GM12878 (cell line): ENCODE measurements around the gene SPATA16. TPM values are rescaled to one million over a fixed set of nuclear protein-coding genes. Genes with fewer than 3 reads are reported as not detected.

ENCODE experiments used
- ATAC-seq: fragments of 200-7000 bp; cut with Tn5 transposase; 3 replicates; pipeline ENCODE4 v1.9.1; 2020; ENCODE audit warnings: mild to moderate bottlenecking, moderate library complexity
- BruUV-seq: library from RNA; stranded (reverse); fragments of 400-500 nt; replicated peaks from 2 replicates; lab custom pipeline; 2021; lab: Mats Ljungman, UMichigan
- CTCF ChIA-PET: fragments of 300-600 bp; sonication (Branson Sonifier 250); formaldehyde crosslinking; extraction: SDS; loops from one replicate; lab custom pipeline; 2021; ENCODE audit warnings: inconsistent platforms; lab: Yijun Ruan, JAX
- POLR2A ChIA-PET: fragments of 350-600 bp; formaldehyde crosslinking; extraction: SDS; loops from one replicate; lab custom pipeline; 2021; ENCODE audit warnings: inconsistent platforms; lab: Charles Lee
- RAD21 ChIA-PET: fragments of 300-600 bp; sonication (Branson Sonifier 250); formaldehyde crosslinking; loops from one replicate; lab custom pipeline; 2023; ENCODE audit warnings: antibody characterized with exemption; ENCODE audit not compliant: unreplicated experiment; lab: Charles Lee
- SMC1A ChIA-PET: fragments of 300-600 bp; sonication (Branson Sonifier 250); formaldehyde crosslinking; loops from one replicate; lab custom pipeline; 2023; ENCODE audit not compliant: unreplicated experiment, uncharacterized antibody; lab: Charles Lee
- DNase-seq: peaks from one replicate; pipeline ENCODE4 v3.0.0-alpha.2; 2011; ENCODE audit warnings: low read depth, low spot score
- FAIRE-seq: peaks from 3 replicates; lab custom pipeline; 2011; peaks lifted over from hg19 to GRCh38; lab: Jason Lieb, UNC
- H2AFZ ChIP-seq: 2 replicates; pipeline ENCODE4 v1.6.0; 2011; ENCODE audit warnings: low read depth, low read length, control low read depth; ENCODE audit not compliant: control insufficient read depth
- H3K27ac ChIP-seq: 2 replicates; pipeline ENCODE4 v1.5.1; 2011; ENCODE audit warnings: control low read depth; ENCODE audit not compliant: control insufficient read depth, insufficient read depth
- H3K27me3 ChIP-seq, 2 experiments: replicated peaks in 1 of 2; 2 replicates each; pipeline versions ENCODE4 v1.6.0 to v1.6.1; 2011; ENCODE audit warnings: low read length in 1 of 2; ENCODE audit not compliant: control insufficient read depth in 2 of 2, insufficient read depth in 2 of 2
- H3K36me3 ChIP-seq, 2 experiments: 2 replicates each; pipeline ENCODE4 v1.5.1; 2011; ENCODE audit warnings: low read length in 1 of 2; ENCODE audit not compliant: control insufficient read depth in 2 of 2, insufficient read depth in 2 of 2
- H3K4me1 ChIP-seq: 2 replicates; pipeline ENCODE4 v1.6.1; 2011; ENCODE audit warnings: mild to moderate bottlenecking, low read length, moderate library complexity, mixed read lengths; ENCODE audit not compliant: control insufficient read depth, insufficient read depth
- H3K4me2 ChIP-seq: 2 replicates; pipeline ENCODE4 v1.6.0; 2011; ENCODE audit warnings: control low read depth; ENCODE audit not compliant: control insufficient read depth, insufficient read depth
- H3K4me3 ChIP-seq: fragments of 200-600 bp; sonication (generic); 2 replicates; pipeline ENCODE4 v1.5.1; 2016
- H3K79me2 ChIP-seq: 2 replicates; pipeline ENCODE4 v1.6.0; 2011; ENCODE audit warnings: low read length; ENCODE audit not compliant: control insufficient read depth, insufficient read depth
- H3K9ac ChIP-seq: 2 replicates; pipeline ENCODE4 v1.8.0; 2011; ENCODE audit warnings: low read length, control low read depth, mixed read lengths; ENCODE audit not compliant: control insufficient read depth, insufficient read depth
- H3K9me3 ChIP-seq: replicated peaks from 3 replicates; pipeline ENCODE4 v1.5.1; 2011; ENCODE audit warnings: mild to moderate bottlenecking, low read length; ENCODE audit not compliant: control insufficient read depth, insufficient read depth
- H4K20me1 ChIP-seq: 2 replicates; pipeline ENCODE4 v1.6.0; 2011; ENCODE audit not compliant: control insufficient read depth, insufficient read depth
- CBX5 ChIP-seq: sonication (generic); IDR thresholded peaks from 2 replicates; pipeline ENCODE4 v1.6.1; 2016; ENCODE audit warnings: low read depth, moderate library complexity, mild to moderate bottlenecking, inconsistent platforms
- CEBPZ ChIP-seq: fragments of 150-350 bp; IDR thresholded peaks from 2 replicates; pipeline ENCODE4 v1.6.1; 2016; ENCODE audit warnings: low read depth, low read length
- CHD1 ChIP-seq: IDR thresholded peaks from 2 replicates; pipeline ENCODE4 v1.6.1; 2012; ENCODE audit warnings: low read depth, low read length, improper control_type of control experiment
- CHD4 ChIP-seq: fragments of 200-600 bp; sonication (generic); IDR thresholded peaks from 2 replicates; pipeline ENCODE4 v1.6.1; 2016; ENCODE audit warnings: mild to moderate bottlenecking
- E2F8 ChIP-seq: fragments of 450-650 bp; IDR thresholded peaks from 2 replicates; pipeline ENCODE4 v1.6.1; 2018; ENCODE audit warnings: mild to moderate bottlenecking, low read depth, moderate library complexity; ENCODE audit not compliant: partially characterized antibody
- EGR1 ChIP-seq, 2 experiments: IDR thresholded peaks; 1 replicate in 1 of 2; 2 replicates in 1 of 2; pipeline ENCODE4 v1.6.1; 2011 to 2012; ENCODE audit warnings: low read depth in 2 of 2, low read length in 2 of 2, borderline replicate concordance in 1 of 2, mild to moderate bottlenecking in 1 of 2, moderate library complexity in 1 of 2
- HCFC1 ChIP-seq: fragments of 150-350 bp; IDR thresholded peaks from 2 replicates; pipeline ENCODE4 v1.6.1; 2014; ENCODE audit warnings: low read length
- MXI1 ChIP-seq: fragments of 150-350 bp; IDR thresholded peaks from 2 replicates; pipeline ENCODE4 v1.6.1; 2011; ENCODE audit warnings: low read depth, mild to moderate bottlenecking, inconsistent platforms, low read length, improper control_type of control experiment
- MYB ChIP-seq: fragments of 150-350 bp; IDR thresholded peaks from 2 replicates; pipeline ENCODE4 v1.6.1; 2014; ENCODE audit warnings: mild to moderate bottlenecking, low read depth, low read length, borderline replicate concordance
- NR2C1 ChIP-seq: fragments of 450-650 bp; IDR thresholded peaks from 2 replicates; pipeline ENCODE4 v1.6.1; 2017; ENCODE audit warnings: antibody characterized with exemption, mild to moderate bottlenecking, moderate library complexity
- PAX8 ChIP-seq: fragments of 450-650 bp; IDR thresholded peaks from 2 replicates; pipeline ENCODE4 v1.6.1; 2017; ENCODE audit warnings: mild to moderate bottlenecking, moderate library complexity
- RAD21 ChIP-seq: IDR thresholded peaks from 2 replicates; pipeline ENCODE4 v1.6.1; 2011; ENCODE audit warnings: mild to moderate bottlenecking, low read depth, low read length, moderate library complexity; ENCODE audit not compliant: insufficient read depth
- RCOR1 ChIP-seq: conservative IDR thresholded peaks from 2 replicates; pipeline ENCODE4 v1.6.1; 2012; ENCODE audit warnings: low read depth, low read length, improper control_type of control experiment
- SMAD1 ChIP-seq: fragments of 450-650 bp; IDR thresholded peaks from 2 replicates; pipeline ENCODE4 v1.6.1; 2018; ENCODE audit warnings: mild to moderate bottlenecking, low read depth; ENCODE audit not compliant: partially characterized antibody
- SMAD5 ChIP-seq: IDR thresholded peaks from 2 replicates; pipeline ENCODE4 v1.6.1; 2016; ENCODE audit warnings: antibody characterized with exemption, low read depth
- ZNF274 ChIP-seq: IDR thresholded peaks from one replicate; pipeline ENCODE4 v1.8.0; 2011; ENCODE audit not compliant: insufficient read length, insufficient read depth
- WGBS: methylation state at CpG from one replicate; pipeline ENCODE4 v1.1.6; 2016; ENCODE audit warnings: low lambda C conversion rate; ENCODE audit not compliant: insufficient replicate concordance, insufficient coverage; ENCODE audit errors: missing lambda C conversion rate; 5-methylcytosine and 5-hydroxymethylcytosine counted together
- in situ Hi-C: fragments of 300-500 bp; cut with MboI; formaldehyde crosslinking; loops from 9 replicates; pipeline ENCODE4 v1.14.3; 2018; ENCODE audit warnings: mixed read lengths
- intact Hi-C: fragments of 100-400 bp; cut with micrococcal nuclease; formaldehyde crosslinking; loops from one replicate; pipeline ENCODE4 v1.14.2; 2022; ENCODE audit not compliant: unreplicated experiment
- polyA plus RNA-seq, 11 experiments: library from polyadenylated mRNA; depleted of rRNA in 4 of 11; unstranded in 6 of 11; stranded (reverse) in 5 of 11; fragments of >200 nt; fragmentation: Nextera tagmentation in 4 of 11; fragmentation: Illumina TruSeq in 1 of 11; extraction: Ambion mirVana in 4 of 11; extraction: Trizol in 1 of 11; gene quantifications; 1 replicate in 1 of 11; 2 replicates in 10 of 11; pipeline versions ENCODE4 v1.2.1 to v1.2.3, GENCODE V29; 2011 to 2016; ENCODE audit warnings: inconsistent platforms in 2 of 11, missing spikeins in 2 of 11, low read depth in 1 of 11
- total RNA-seq, 4 experiments: library from RNA; depleted of rRNA in 3 of 4; stranded (reverse); fragments of >200 nt in 3 of 4; fragmentation: Illumina TruSeq in 1 of 4; extraction: Trizol in 1 of 4; gene quantifications; 2 replicates each; pipeline versions ENCODE4 v1.2.1 to v1.2.3, GENCODE V29; 2013 to 2021

Gene SPATA16
- total and polyA plus RNA-seq, 10 of the 15 experiments (the other 5 are each of a cell fraction or from before 2014, with no cell fraction given) = 0.04 TPM; not detected in 9

- no peaks in the 10 kb centered on the region for H4K20me1 ChIP-seq
- H3K36me3 ChIP-seq = no peaks in the 10 kb centered on the region
- no peak for FAIRE-seq
- DNase-seq = no peak
- no peaks in the 10 kb centered on the region for H3K27me3 ChIP-seq
- BruUV-seq = no TSS peak
- H3K79me2 ChIP-seq = no peaks in the 10 kb centered on the region
- H3K9ac ChIP-seq = no peak overlapping the region
- intact Hi-C loops (no loop called here), in situ Hi-C loops (no loop called here)
- H3K4me1 ChIP-seq = no peaks in the 10 kb centered on the region
- ChIA-PET SMC1A (no interaction called here), POLR2A (no interaction called here), CTCF (interaction anchor here (0.6 kb wide), 1 partner anchor 10 kb away, joined by 3 read pairs; no protein-coding TSS in a partner anchor), RAD21 (no interaction called here)
- no peak for ATAC-seq
- no peak overlapping the region for H3K27ac ChIP-seq
- H2AFZ ChIP-seq = no peak overlapping the region
- no peaks in the 10 kb centered on the region for H3K9me3 ChIP-seq
- H3K4me2 ChIP-seq = no peak overlapping the region
- WGBS = 62% methylated on average over 3 of the region's 3 CpGs
- no peak overlapping the region for H3K4me3 ChIP-seq
- TF ChIP-seq SMAD1 (no peak), CHD4 (no peak), RAD21 (no peak), RCOR1 (no peak), EGR1 (IDR thresholded peaks at IDR 0.05; ENCODE audit: borderline replicate concordance in 1 of 2, low read depth in 2 of 2, low read length in 2 of 2) (no peak), HCFC1 (no peak), CEBPZ (no peak), CHD1 (no peak), E2F8 (no peak), MXI1 (no peak), CBX5 (no peak), NR2C1 (no peak), ZNF274 (no peak), MYB (no peak), SMAD5 (no peak), PAX8 (no peak)
Observed at GRCh38 chr3:173007079-173007723, 133.8 kb downstream of the SPATA16 start.
